ENCODE results near the gene TFDP1.
A peak's percentile ranks its signal among the peaks of the same experiment; 100 is the strongest.

TFDP1 gene

DNA sequence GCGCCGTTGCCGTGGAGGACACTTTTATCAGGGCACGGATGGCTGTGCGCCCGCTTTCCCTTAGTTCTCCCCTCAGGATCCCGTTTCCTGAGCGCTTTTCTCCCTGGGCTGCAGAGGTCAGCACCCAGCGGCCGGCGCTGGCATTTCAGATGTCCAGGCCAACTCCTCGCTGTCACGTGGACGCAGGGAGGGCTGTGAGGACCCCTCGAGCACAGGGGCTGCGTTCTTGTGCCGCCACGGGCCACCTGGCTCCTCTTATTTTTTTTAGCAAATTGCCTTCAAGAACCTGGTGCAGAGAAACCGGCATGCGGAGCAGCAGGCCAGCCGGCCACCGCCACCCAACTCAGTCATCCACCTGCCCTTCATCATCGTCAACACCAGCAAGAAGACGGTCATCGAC is 51.2 kb downstream of the TFDP1 start:
- DNase-seq: no peak

GRCh38 chr13:113636266-113636963 is 51.9 kb downstream of the TFDP1 start:
- peak; percentile 39 for DNase-seq

DNA sequence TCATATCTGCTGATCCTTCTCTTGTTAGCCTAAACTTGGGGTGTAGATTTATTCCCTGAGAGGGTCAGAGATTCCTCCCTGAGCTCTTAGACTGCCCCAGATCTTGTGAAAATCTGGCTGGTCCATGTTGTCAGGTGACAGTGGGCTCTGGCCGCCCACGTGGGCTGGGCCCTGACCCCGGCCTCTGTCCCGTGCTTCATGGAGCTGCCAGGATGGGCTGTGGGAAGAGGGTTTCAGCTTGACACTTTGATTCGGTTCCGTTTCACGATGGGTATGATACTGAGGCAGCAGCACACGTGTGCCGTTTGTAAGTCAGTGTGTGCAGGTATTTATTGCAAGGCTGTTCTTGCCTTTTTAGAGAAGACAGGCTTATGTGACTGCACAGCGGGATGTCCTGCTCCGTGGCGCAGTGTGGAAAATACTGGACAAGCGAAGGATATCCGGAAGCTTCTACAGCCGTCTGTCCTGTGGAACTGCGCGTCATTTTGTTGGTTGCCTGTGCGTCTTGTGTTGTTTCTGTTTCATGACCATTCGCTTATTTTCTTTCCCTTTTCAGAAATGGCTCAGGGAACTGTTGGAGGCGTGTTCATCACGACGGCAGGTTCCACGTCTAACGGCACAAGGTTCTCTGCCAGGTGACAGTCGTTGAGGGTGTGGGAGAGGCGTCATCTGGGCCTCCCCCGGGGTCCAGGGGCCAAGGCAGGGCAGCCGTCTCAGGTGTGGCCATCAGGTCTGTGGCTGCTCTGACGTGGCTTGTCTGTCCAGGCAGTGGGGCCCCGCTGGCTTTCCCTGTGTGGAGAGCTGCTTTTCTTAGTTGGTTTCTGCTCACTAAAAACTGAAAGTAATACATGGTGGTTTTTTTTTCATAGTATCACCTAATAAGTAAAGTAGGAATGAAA is 53.0 kb downstream of the TFDP1 start:
- peak; percentile 45 for DNase-seq

- no peak for DNase-seq
Observed at GRCh38 chr13:113638173-113638746, 53.7 kb downstream of the TFDP1 start.

DNA sequence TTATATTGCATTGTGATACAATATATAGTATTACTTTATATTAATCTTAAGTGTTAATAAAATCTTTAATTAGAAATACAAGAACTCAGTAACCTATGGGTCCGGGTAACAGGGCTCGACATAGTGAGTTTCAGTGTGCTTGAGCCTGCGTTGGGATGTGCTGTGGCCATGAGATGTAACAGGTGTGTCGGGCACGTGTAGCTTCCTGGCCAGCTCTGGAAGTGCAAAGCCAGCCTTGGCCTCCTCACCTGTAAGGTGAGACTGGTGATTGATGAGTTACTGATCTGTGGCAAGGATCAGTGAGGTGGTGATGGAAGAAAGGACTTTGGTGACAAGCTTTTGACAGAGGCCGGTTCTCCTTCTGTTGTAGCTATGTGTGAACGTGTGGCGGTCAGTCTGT is 54.3 kb downstream of the TFDP1 start:
- DNase-seq: peak; percentile 35

DNA sequence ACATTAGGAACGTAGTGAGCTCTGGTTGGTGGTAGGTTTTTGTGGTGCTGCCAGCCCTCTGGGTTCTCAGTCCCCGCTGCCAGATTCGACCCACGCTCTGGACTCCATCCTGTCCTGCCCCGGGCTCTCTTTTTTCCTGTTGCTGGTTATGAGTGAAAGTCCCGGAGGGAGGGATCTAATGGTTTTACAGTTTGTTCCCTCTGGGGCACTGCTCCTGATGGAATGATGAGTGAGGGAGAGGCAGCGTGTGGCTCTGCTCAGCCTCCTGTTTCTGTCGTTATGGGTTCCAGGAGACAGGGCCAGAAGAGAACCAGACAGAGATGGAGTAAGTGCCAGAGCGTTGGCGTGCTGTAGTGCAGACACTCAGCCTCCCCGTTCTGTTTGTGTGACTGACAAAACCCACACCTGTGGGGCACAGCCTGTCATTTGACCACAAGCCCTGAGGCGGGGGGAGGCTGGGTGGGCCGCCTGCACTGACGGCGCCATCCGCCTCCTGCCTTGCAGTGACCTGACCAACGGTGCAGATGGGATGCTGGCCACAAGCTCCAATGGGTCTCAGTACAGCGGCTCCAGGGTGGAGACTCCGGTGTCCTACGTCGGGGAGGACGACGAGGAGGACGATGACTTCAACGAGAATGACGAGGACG is 55.2 kb downstream of the TFDP1 start:
- peak; percentile 47 for DNase-seq

DNA sequence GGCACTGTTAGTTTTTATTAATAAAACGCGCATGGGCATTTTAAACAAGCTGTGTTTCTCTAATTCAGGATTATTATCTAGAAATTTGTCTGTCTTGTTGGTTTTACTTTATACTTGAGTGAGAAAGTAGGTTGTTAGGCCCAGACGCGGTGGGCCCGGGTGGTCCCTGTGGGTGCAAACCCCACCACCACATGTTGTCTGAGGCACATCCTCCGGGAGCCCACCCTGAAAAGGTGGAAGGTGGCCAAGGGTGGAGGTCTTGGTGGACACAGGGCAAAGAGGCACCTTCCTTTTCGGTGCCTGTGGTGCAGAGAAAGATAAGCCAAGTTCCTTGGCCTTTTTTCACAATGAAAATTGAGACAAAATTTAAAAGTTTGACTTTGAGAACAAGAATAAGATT is 56.9 kb downstream of the TFDP1 start:
- DNase-seq: no peak

- DNase-seq: no peak
Observed at GRCh38 chr13:113642563-113642962, 58.0 kb downstream of the TFDP1 start.

- DNase-seq: no peak
Observed at GRCh38 chr13:113643593-113643992, 59.0 kb downstream of the TFDP1 start.

DNA sequence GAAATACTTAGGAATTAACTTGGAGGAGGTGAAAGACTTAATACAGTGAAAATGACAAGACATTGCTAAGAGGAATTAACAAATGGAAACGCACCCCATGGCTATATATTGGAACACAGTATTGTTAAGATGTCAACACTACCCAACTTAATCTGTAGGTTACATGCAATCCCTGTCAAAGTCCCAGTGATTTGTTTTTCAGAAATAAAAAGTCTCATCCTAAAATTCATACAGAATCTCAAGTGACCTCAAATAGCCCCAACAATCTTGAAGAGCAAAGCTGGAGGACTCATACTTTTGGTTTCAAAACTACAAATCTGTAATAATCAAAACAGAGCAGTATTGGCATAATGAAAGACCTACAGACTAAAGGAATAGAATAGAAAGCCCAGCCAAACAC is 60.2 kb downstream of the TFDP1 start:
- DNase-seq: no peak

GRCh38 chr13:113645329-113645728 is 60.8 kb downstream of the TFDP1 start:
- DNase-seq: no peak

GRCh38 chr13:113646376-113646775 is 61.8 kb downstream of the TFDP1 start:
- DNase-seq: peak; percentile 16

DNA sequence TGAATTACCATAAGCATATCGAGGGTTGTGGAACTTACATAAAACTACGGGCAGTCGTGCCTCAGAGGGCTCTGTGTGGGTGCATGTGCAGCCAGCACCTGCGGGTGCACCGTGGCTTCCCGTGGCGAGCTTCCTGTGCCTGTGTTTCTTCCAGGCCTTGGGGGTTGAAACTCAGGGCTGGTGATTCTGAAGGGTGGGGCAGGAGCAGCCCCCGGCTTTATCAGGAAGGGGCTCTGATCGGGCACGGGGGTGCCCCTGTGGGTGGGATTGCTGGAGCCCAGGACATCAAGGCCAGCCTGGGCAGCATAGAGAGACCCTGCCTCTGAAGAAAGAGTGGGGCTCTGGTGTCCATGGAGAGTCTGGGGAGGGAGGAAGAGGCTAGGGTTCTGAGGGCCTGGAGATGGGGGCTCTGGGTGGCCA is 62.4 kb downstream of the TFDP1 start:
- DNase-seq: peak; percentile 31

GRCh38 chr13:113647351-113648215 is 63.0 kb downstream of the TFDP1 start:
- peak; percentile 36 for DNase-seq

DNA sequence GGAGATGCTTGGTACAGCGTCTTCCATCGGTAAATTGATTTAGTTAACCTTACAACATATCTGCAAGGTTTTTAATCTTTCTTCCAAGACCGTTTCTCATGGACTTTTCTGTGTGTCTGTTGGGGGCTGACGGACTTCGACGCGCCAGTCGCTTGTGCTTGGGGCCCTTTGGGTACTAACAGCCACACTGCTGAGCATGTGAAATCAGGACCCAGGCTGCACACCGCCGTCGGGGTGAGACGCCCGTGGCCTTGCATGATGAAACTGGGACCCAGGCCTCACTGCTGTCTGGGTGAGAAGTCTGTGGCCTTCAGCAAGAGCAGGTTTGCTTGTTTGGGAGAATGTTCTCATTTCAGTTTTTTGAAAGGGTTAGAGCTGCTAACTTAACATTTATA is 63.7 kb downstream of the TFDP1 start:
- DNase-seq: peak; percentile 43

DNA sequence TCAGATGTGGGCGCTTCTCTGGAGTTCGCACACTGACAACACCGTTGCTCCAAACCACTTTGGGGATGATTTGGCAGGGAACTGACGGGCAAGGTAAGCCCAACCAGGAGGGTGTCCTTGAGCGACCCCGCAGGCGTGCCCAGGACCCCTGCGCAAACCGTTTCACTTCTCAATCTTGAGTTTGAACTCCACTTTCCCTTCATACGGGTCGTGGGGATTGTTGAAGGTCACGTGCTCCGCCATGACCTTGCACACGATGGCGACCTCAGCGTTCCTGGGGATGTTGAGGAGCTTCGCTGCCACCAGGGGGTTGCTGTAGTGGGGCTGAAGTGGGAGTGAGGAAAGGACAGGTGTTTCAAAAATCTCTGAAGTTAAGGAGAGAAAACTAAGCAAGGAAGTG is 64.7 kb downstream of the TFDP1 start:
- peak; percentile 43 for DNase-seq

- peak; percentile 31 for DNase-seq
Observed at GRCh38 chr13:113650275-113650674, 65.7 kb downstream of the TFDP1 start.

DNA sequence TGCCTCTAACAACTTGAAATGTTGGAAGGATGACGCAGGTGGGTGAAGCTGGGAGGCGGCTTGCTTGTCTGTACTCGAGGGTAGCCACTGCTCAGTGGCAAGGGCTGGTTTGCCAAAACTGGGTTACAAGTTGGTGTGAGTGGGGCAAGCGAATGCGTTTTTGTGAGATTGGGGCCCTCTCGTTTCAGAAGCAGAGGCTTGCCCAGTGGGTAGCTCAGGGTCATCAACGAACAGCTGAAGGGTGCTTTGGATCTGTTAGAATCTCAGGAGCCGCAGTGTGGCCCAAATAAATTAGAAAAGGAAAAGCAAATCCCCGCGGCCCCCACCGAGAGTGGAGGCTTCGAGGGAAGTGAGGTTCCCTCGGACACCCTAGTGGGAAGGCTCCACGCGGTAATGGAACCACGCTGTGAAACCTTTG is 66.2 kb downstream of the TFDP1 start:
- peak; percentile 44 for DNase-seq

DNA sequence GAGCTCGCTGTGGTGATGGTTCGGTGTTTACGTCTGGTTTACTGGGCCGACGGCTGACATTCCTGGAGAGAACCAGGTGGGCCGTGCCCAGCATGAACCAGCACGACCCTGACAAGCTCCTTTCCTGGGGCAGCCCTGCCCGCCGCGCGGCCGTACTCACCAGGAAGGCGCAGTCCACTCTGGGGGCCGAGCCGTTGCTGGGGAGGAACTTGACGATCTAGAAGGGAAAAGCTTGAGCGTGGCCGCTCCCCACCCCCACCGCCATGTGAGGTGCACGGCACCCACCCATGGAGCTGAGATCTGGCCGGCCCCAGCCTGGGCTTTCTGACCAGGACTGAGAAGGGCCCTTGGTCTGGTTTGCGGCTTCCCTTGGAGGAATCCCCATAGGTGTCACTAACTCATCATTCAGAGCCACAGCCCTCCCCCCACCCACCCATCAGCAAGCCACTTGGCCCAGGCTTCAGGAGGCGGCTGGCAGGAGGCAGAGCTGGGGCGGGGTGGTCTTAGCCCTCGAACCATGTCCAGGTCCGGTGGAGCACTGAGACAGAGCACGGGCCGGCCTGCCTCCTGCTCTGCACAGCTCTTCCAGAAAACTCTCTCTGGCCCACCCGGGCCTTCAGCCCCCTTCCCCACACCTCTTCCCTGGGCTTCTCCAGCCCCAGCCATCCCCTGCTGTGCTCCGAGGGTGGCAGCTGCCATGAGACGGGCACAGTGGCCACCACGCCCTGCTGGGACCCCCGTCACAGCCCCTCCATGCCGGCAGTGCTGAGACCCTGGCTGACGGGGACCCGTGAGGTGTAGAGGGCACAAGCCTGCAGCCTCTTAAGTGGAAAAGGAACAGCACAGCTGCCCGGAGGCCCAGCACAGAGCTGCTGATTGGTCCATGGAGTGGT is 67.2 kb downstream of the TFDP1 start:
- DNase-seq: peak; percentile 42

DNA sequence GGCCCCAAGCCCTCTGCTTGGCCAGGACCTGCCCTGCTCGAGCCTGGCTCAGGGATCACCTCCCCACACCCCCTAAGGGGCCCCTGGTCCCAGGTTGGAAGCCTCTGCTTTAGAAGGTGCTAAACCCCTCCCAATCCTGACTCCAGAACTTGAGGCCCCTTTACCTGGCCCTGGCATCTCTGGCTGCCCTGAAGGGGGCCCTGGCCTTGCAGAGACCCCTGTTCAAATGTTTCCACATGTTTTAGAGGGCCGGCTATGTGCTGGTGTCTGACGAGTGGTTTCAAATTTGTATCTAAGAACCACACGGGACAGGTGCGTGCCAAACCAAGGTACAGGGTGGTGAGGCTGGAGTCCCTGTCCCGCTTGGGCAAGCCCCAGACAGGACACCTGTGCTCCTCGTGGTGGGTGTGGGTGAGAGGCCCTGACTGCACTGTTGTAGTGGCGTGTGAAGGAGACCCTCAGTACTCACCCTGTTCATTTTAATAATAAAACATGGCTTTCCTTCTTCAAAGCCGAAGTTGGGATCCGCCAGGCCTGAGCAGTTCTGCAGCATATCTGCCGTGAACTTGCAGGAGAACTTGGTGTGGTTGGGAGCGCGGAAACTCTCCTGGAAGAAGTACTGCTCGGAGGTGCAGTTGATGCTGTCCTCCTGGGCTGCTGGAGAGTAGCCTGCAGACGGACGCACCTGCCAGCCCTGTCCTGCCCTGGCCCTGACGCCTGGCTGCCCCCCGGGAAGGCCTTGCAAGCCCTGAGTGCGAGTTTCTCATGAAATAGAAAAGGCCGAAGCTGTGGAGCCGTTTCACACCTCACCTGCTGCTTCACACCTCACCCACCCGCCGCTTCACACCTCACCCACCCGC is 68.1 kb downstream of the TFDP1 start:
- DNase-seq: peak; percentile 42
